NCI-H128 (cell line): Measurements from ENCODE around the gene PDE8B.

ENCODE experiments used
- DNase-seq: peaks from one replicate; lab custom pipeline; 2025; ENCODE audit not compliant: unreplicated experiment; lab: John Stamatoyannopoulos, UW

PDE8B gene

DNA sequence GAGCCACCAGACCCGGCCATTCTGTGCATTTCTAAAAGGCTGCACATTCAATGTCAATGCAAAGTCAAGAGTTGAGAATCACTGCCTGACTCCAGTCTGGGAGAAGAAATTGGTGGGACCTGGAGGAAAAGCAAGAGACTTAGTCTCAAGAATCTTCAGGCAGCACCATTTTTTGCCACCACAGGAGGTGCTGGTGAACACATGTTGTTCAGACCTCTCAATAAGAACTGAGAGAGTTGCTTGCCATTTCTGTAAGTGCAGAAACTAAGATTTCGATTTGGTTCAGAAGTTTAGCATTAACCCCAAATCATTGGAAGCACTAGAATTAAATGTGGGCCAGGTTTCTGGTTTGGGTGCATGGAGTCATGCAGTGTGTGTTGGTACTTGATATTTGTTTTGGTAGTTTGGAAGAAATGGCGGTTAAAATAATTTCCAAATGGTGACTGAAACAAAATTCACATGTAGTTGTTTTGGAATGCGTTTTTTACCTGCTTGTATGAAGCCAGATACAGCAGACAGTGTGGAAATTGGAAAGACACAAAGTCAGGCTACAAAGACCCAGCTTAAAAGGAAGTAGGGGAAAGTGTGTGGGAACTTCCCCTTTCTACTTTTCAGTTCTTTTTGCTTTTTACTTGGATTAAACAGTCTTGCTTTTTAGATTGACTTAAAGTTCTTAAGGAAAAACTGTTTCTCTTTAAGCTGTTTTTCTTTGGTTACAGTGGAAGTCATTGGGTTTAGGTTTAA, 20.4 kb downstream of the PDE8B start:
- DNase-seq, result no peak

- no peak for DNase-seq
Measured at GRCh38 chr5:77231471-77232138, 21.1 kb downstream of the PDE8B start.

- no peak for DNase-seq
Measured at GRCh38 chr5:77232574-77233358, 22.3 kb downstream of the PDE8B start.

DNA sequence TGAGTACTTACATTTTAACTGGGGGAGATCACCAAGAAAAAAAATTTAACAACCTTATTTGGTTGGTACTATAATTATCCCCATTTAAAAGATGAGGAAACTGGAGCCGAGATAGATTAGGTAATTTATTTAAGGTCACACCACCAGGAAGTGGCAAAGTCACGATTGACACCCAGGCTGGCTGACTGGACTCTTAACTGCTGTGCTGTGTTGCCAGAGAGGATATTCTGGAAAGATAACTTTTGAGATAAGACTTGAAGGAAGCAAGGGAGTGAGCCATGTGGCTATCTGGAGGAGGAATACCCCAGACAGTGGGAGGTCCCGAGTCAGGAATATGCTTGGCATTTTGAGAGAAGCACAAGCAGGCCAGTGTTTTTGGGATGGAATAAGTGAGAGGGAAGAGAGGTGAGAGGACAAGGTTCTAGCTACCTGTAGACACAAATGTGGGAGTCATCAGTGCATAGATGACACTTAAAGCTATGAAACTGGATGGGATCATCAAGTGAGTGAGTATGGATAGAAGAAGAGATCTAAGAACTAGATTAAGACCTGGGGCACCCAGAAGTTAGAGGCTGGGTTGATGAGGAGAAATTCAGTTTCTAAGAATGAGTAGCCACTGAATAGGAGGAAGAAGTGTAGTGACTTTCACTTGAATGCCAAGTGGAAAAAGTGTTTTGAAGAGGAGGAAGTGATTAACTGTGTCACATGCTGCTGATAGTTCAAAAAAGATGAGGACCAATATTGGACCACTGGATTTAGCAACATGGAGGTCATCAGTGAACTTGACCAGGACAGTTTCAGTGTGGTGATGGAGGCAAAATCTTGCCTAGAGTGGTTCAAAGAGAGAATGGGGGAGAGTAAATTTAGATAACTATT, 25.6 kb downstream of the PDE8B start:
- no peak for DNase-seq

DNA sequence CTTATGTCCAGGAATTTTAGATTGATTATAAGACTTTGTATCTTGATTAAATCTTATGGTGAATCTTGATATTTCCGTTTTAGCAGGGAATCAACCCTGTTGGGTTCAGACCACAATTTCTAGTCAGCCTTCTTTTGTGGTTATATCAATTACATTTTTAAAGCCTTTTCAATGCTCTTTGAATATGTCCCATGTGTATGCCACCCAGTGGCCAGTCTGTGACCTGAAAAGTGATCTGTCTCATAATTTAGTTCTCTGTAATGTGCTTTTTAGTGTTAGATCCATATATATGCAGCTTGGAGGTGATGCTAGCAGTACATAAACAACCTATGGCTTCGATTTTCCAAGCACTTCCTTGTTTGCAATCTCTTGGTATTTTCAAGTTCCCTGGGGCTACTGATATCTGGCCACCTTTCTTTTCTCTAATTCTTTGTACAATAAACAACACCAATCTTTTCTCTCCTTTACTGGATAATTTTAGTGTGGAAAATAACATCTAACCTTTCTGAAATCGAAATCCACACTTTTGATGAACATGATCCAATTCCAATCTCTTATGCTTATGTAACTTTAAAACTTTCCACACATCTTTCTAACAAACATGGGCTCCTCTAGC, 28.8 kb downstream of the PDE8B start:
- no peak for DNase-seq

- no peak for DNase-seq
Measured at GRCh38 chr5:77241444-77241843, 31.0 kb downstream of the PDE8B start.

GRCh38 chr5:77249475-77249874, 39.0 kb downstream of the PDE8B start:
- no peak for DNase-seq

DNA sequence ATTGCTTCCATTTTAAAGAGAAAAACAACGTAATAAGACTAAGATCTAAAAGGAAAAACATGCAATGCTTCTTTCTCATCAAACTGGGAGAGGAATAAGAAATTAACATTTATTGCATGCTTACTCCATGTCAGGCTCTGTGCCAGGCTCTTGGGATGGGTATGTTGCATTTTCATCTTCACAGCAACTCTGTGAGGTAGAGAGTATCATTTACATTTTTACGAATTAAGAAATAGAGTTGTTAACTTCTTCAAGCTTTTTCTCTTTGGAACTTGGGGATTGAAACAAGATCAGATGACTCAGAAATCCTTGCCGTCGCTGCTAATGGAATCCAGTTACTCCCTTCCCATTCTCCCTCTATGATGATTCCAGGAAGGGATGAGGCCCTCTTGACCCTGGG, 39.5 kb downstream of the PDE8B start:
- DNase-seq, result no peak

DNA sequence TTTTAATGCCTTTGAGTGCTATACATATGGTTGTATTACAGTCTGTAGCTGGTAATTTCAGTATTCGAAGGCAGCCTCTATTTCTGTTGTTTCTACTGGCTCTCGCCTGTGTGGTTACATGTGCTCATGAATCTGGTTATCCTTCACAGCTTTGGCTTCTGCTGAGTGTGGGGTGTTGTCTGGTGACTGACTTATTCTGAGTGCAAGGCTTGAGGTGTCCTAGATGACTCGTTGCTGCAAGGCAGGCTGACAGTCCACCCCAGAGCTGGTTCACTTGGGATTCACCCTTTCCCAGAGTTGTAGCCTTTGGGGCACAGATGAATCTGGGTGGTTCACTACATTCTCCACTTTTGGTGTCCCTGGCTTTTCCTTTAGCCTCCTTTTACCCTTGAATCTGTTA, 41.4 kb downstream of the PDE8B start:
- DNase-seq, result no peak

- no peak for DNase-seq
Measured at GRCh38 chr5:77255617-77256016, 45.1 kb downstream of the PDE8B start.

GRCh38 chr5:77256406-77256805, 45.9 kb downstream of the PDE8B start:
- no peak for DNase-seq

DNA sequence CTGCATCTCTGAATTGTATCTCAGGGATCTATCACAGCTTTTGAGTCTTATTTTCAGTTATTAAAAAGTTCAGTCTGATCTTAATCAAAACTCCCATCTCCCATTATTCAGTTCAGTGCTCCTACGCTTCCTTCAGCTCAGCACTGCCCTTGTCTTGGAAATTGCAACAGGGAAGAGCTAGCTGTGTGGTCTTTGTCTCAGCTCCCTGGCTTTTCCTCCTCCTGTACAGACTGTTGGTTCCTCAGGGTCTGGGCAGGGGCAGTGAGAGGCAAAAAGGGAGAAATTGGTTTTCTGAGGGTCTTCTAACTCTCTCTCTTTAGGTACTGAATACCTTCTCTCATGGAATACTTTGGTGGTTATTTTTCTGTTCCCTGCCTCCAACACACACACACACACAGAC, 48.2 kb downstream of the PDE8B start:
- DNase-seq, result no peak

- DNase-seq, result no peak
Measured at GRCh38 chr5:77259476-77259875, 49.0 kb downstream of the PDE8B start.

DNA sequence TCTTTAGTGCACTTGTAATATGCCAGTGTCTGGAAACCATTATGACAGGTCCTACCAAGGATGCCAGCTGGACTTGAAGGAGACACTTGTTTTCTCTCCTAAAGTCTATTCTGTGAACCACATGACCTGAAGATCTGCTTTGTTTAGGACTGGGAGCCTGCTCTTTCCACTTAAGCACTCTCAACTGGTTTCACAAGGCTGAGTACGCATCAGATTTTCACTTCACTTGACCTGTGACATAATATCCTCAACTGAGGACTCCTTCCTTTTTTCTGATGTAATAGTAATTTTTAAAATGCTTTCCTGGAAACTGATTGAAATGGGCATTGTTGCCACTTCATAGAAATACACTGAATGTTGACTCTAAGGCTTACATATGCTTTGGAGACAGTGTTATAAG, 52.2 kb downstream of the PDE8B start:
- DNase-seq, result no peak

DNA sequence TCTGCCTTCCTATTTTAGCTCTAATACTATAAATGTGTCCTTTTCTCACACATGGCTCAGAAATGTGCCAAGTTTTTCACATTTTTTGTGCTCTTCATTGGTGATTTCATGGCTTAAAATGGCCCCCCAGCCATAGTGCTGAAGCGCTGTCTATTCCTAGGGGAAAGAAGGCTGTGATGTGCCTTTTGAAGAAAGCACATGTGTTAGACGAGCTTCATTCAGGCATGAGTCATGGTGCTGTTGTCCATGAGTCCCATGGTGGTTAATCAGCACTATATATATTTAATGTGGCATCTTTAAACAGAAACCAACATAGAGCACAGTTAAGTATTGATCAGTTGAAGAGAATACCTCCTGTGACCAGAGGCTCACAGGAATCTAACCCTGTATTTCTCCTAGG, 55.8 kb downstream of the PDE8B start:
- DNase-seq, result no peak

- DNase-seq, result no peak
Measured at GRCh38 chr5:77267496-77267895, 57.0 kb downstream of the PDE8B start.

DNA sequence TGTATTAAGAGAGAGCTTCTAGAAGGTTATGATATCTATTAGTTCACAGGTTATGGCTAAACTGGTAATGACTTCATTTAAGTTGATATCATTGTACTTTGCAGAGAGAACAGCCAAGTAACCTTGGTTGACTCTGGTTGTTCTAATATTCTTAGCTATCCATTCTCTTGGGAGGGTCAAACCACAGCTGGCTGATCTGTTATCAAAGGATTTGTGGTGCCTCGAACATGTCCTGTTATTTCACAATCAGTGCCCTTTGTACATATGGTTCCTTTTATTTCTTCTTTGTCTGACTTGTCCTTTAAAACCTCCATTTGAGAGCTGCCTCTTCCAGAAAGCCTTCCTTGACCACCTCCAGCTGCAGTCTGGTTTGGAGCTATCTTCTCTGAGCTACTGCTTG, 61.7 kb downstream of the PDE8B start:
- DNase-seq, result no peak

DNA sequence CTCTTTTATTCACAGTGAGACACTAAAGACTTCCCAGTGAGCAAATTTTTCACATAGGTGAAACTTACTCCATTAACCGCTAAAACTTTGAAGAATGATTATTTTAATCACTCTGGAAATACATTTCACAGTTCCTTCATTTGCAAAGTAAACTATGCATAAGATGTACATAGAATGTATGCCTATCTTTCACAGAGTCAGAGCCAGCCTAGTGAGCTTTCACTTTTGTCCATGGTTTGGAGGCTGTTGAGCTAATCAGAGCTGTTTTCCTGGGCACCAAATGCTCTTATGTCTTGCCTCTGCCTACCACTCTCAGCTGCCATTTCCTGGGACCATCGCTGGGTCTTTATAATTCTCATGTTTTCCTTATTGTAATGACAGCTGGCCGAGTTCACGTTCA, 67.3 kb downstream of the PDE8B start:
- DNase-seq, result no peak

GRCh38 chr5:77280036-77280435, 69.6 kb downstream of the PDE8B start:
- no peak for DNase-seq

GRCh38 chr5:77281969-77282336, 71.5 kb downstream of the PDE8B start:
- DNase-seq, result no peak
